ENCODE data around the gene DOCK1.

DOCK1 gene

DNA sequence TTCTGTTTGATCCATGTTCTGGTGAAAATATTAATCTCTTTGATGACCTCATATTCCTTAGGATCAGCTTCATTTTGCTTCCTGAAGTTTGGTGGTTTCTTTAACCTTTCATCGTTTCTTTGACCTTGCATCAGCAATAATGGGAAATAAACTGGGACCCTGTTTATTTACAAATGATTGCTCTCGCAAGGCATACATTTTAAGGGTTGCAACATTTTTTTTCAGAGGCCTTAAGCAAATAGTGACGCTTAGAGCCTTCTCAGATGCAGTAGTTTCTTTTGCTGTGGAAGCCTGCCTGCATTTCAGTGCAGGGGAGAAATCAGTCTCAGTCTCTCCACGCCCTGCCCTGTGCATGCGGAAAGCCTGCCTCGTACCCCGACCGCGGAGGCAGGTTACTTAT, 504.8 kb downstream of the DOCK1 start:
- in situ Hi-C loops (cut with HindIII; ENCODE audit: low sequenced_read_pairs), result no loop called here
- H3K4me3 ChIP-seq (ENCODE audit: low read depth, low read length), result no peak overlapping the region
- DNase-seq (ENCODE audit: low read depth, low spot score), result no peak
- TF ChIP-seq, protein P1, sequence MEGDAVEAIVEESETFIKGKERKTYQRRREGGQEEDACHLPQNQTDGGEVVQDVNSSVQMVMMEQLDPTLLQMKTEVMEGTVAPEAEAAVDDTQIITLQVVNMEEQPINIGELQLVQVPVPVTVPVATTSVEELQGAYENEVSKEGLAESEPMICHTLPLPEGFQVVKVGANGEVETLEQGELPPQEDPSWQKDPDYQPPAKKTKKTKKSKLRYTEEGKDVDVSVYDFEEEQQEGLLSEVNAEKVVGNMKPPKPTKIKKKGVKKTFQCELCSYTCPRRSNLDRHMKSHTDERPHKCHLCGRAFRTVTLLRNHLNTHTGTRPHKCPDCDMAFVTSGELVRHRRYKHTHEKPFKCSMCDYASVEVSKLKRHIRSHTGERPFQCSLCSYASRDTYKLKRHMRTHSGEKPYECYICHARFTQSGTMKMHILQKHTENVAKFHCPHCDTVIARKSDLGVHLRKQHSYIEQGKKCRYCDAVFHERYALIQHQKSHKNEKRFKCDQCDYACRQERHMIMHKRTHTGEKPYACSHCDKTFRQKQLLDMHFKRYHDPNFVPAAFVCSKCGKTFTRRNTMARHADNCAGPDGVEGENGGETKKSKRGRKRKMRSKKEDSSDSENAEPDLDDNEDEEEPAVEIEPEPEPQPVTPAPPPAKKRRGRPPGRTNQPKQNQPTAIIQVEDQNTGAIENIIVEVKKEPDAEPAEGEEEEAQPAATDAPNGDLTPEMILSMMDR (IDR thresholded peaks at IDR 0.05; ENCODE audit: low read depth, low read length), result no peak

DNA sequence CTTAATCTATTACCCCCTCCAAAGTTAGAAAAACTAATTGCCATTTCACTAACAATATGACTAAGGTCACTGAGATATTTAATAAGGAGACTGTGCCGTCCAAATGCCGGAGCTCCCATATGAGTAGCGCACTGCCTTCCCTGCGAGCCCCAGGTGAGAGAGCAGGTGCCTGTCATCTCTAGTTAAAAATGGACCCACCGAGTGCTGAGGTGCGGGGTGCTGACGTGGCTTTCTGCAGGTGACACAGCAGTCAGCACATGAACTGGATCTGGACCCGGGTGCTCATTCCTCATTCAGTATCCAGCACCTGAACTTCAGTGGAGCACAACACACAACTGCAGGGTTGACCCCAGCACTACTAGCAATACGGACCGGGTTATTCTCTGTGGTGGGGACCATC, 505.8 kb downstream of the DOCK1 start:
- in situ Hi-C loops (cut with HindIII; ENCODE audit: low sequenced_read_pairs), result no loop called here

DNA sequence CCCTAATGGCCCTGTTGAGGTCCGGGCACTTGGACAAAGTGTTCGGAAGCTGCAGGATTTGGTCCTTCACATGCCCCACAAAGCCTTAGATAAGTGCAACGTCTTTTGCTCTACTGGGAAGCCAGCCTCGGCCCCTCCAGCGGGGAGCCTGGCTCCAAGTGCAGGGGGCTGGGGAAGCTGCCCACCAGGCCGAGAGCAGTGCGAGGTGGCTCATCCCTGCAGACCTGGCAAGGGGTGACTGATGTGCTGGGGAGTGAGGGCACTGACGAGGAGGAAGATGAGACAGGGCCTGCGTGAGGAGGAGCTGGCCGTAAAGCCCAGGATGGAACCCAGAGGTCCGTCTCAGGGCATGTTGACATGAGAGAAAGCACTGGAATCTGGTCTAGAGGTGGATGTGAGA, 508.1 kb downstream of the DOCK1 start:
- in situ Hi-C loops (cut with HindIII; ENCODE audit: low sequenced_read_pairs), result no loop called here
- TF ChIP-seq, protein P1 (IDR thresholded peaks at IDR 0.05; ENCODE audit: low read depth, low read length), result no peak
- DNase-seq (ENCODE audit: low read depth, low spot score), result no peak
- no peak overlapping the region for H3K4me3 ChIP-seq (ENCODE audit: low read depth, low read length)

More for the DNA sequence above, 505.8 kb downstream of the DOCK1 start:
- TF ChIP-seq, protein P1 (IDR thresholded peaks at IDR 0.05; ENCODE audit: low read depth, low read length), result no peak
- DNase-seq (ENCODE audit: low read depth, low spot score), result no peak
- H3K4me3 ChIP-seq (ENCODE audit: low read depth, low read length), result no peak overlapping the region

DNA sequence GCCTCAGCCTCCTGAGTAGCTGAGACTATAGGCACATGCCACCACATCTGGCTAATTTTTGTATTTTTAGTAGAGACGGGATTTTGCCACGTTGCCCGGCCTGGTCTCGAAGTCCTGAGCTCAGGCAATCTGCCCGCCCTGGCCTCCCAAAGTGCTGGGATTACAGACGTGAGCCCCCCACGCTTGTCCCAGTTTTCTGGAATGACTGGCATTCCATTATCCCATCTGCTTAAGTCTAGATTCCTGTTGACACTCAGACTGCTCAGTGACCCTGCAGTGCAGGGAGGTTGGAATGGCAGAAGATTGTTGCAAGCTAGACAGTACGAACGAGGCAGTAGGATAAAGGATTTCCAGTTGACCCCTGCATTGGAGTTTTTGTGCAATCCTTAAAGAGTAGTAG, 508.8 kb downstream of the DOCK1 start:
- in situ Hi-C loops (cut with HindIII; ENCODE audit: low sequenced_read_pairs), result no loop called here

DNA sequence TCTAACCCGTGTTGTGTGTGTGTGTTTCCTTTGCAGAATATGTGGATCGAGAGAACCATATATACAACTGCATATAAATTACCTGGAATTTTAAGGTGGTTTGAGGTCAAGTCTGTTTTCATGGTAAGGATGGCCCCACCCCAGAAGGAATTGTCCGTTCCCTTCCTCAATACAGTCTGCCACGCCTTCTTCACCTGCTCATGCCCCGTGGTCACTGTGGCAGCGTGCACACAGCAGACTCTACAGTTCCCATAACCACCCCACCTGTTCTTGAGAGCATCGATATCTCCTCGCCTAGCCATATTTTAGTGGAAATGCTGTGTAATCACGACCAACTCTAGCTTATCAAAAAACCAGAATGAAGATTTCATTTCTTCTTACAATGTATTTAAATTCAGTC, 509.9 kb downstream of the DOCK1 start:
- TF ChIP-seq, protein P1 (IDR thresholded peaks at IDR 0.05; ENCODE audit: low read depth, low read length), result no peak
- no peak overlapping the region for H3K4me3 ChIP-seq (ENCODE audit: low read depth, low read length)
- DNase-seq (ENCODE audit: low read depth, low spot score), result no peak
- in situ Hi-C loops (cut with HindIII; ENCODE audit: low sequenced_read_pairs), result no loop called here

More for the DNA sequence above, 508.8 kb downstream of the DOCK1 start:
- TF ChIP-seq, protein P1 (IDR thresholded peaks at IDR 0.05; ENCODE audit: low read depth, low read length), result no peak
- no peak for DNase-seq (ENCODE audit: low read depth, low spot score)
- no peak overlapping the region for H3K4me3 ChIP-seq (ENCODE audit: low read depth, low read length)

DNA sequence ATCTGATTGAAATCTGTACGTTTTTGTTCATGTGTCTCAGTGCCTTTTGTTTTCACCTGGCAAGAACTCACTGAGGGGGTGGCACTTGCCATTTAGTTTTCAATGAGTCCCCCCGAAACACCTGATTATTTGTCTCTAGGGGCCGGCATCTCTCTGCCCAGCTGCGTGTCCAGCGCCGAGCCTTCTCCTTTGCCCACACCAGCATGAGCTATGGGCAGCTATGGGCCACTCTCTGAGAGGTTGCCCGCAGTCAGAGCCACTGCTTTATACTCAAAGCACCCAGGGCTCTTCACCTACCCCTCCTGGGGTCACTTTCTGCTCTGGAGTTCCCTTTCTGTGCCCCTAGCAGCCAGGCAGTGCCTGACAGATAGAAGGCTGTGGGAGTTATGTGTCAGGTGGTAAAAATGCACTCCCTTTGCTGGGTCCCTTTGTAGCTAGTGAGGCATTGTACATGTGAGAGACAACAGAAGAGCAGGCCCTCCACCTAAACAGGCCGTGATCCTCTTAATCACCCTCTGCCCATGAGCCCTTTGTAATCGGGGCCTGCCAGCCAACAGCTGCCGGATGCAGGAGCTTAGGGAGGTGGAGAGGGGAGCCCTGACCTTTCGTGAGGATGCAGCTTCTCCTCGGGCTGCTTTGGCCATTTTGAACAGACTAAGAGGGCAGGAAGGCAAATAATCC, 510.8 kb downstream of the DOCK1 start:
- TF ChIP-seq, protein P1 (IDR thresholded peaks at IDR 0.05; ENCODE audit: low read depth, low read length), result no peak
- no peak overlapping the region for H3K4me3 ChIP-seq (ENCODE audit: low read depth, low read length)
- in situ Hi-C loops (cut with HindIII; ENCODE audit: low sequenced_read_pairs), result no loop called here
- no peak for DNase-seq (ENCODE audit: low read depth, low spot score)
